HS-5 (cell line): ENCODE measurements around the gene DNASE2.

Experiments
- DNase-seq: peaks from one replicate; pipeline ENCODE4 v3.0.0-alpha.2; 2012; ENCODE audit warnings: low read depth

DNASE2 gene

DNA sequence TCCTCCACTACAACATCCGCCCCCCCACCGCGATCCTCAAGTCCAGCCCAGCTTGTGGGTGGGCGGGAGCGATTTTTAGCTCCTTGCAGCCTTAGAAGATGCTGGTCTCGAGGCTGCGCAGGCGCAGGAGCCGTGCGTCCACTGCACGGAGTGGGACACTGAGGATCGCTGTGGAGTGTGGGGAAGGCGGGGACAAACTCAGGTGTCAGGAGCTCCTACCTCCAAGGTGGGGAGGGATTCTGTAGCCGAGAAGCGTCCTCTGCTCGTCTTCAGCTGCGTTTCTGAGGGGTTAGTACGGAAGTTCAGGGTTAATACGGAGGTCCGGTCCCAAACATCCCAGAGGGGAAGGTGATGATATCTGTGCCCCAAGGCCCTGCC is 46.7 kb downstream of the DNASE2 start, which contains the start of gene RTBDN:
Gene RTBDN, minus strand, starts transcription at position 14 of the 378 bp plus-strand sequence. CDS start 4,600 bp downstream, outside the sequence.
- DNase-seq = no peak

DNA sequence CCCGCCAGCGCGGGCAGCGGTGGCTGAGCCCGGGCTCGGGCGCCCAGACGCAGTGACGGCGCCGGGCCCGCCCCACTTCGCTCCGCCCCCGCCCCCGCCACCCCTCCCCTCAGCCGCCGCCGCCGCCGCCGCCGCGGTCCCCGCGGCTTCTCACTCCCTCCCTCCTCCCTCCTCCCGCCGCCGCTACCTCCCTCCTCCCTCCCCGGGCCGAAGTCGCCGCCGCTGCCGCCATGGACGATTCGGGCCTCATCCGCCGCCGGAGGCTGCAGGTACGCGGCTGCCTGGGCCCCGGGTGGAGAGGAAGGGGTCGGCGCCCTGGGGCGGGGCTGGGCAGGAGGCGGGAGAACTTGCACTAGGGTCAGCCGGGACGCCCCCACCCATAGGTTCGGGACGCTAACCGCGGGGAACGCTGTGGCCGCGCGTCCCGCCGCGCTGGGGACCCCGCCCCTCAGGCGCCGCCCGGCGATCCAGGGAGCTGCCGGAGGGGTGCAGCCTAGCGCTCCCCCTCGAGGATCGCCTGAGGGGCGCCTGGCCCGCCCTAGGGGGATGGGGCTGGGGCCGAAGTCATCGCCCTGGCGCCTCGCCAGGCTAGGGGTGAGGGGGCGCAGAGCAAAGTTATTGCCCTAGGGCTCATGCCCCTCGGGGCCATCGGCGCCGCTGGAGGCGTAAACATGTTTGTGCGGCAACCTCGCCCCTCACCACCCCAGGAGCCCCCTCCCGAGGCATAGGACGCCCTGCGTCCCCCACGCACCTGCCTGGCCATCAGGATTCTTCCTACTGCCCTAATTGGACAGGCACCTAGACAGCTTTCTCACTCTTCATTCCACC is 47.3 kb downstream of the DNASE2 start:
- no peak for DNase-seq

DNA sequence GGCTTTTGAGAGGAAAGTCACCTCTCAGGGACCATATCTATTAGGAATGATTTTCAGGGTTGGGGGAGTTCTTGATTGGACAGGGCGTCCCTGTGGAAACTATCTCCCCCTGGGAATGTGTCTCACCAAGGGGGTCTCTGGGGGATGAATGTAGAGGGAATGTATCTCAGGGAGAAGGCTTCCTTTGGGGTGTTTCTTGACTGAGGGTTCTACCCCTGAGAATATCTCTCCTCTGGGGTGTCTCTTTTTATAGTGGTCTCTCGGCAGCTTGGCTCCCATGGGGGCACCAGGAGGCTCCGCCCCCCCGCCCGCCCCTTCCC is 47.9 kb downstream of the DNASE2 start:
- no peak for DNase-seq

DNA sequence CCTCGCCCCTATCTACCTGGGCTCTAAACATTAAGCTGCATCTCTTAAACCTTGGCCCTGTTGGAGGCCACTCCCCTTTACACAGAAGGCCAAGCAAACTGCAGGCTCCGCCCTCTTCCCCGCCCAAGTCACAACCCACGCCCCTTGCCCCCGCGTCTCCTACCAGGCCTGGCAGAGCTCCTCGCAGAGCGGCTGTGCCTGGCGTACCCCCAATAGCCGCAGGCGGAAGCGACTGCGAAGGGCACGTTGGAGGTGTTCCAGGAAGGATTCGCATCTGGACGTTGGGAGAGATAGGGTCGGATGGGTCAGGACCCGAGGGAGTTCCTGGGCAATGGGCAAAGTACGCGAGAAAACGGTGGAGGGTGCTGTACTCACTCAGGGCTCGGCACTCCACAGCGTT is 52.8 kb downstream of the DNASE2 start:
- no peak for DNase-seq

DNA sequence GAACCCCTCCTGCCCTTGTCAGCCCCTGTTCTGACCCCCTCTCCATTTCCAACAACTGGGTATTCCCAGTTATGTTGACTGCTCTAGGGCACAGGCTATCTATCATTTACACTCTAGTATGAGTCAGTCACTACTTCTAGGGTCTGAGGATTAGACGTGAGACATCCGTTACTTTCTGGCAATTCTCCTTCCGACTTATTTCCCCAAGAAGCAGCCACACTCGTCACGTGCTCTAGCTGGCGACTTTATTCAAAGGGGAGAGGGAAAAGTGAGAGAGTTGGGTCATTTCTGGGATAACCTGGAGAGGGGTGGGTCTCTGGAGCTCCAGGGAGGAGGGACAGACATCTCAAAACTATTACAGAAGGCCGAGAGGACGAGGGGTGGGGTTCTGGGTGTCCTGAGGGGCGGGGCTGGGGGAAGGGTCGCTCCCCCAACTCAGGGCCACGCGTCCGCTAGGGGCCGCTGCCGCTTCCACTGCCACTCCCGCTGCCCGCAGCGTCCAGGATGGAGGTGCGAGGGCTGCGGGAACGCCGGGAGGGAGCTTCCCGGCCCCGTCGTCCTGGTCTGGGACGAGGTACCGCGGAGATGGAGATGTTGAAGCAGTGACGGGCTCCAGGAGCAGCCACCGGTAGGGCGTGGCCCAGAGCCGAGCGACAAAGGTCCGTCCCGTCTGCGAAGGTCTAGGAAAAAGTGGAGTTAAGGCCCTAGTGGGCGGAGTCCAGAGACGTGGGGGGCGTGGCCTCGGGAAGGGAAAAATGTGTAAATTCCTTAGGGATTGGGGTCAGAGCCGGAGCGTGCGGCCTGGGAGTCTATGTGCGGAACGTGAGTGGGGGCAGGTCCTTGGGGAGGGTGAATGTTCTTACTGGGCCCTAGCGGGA is 55.8 kb downstream of the DNASE2 start:
- no peak for DNase-seq
